GM21825 (cell line): ENCODE measurements around the gene SMG6.

Experiments used
- ATAC-seq: cut with Tn5 transposase; IDR thresholded peaks from one replicate; pipeline ENCODE4 v1.9.1; 2021; ENCODE audit warnings: mild to moderate bottlenecking, moderate library complexity; ENCODE audit not compliant: unreplicated experiment

The SMG6 gene

DNA sequence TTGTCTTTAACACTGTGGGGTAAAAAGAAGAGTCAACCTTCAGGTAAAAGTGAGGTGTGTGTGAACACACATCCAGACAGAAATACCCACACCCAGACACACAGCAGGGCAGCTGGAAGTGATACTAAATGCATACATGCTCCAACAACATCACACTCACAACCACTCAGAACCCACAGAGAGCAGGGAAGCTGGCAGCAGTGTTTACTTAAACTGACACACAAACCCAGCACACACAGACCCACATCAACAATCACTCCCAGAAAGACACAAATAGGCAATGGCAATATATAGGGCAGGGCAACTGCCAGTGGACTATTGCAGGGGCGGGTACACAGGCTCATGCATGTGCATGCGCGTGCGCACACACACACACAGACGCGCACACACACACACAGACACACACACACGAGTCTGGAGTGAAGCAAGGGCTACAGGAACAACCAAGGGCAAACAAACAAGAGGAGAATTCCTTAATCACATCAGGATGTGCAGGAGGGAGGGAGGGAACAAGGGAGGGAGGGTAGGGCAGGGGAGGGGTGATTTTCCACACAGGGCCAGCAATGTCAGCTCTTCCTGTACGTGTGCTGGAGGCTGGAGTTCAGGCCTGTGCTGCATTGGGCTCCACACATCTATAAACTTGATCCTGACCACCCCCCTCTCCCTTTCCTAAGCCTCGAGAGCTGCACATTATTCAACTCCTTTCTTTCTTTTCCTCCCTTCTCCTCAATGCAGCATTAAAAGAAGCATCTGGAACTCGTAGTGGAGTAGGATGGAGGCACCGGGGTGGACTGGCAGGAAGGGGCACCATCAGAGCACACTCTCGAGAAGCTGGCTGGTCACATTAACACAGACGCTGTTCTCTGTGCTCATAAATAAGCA, 218.6 kb downstream of the SMG6 start:
- no peak for ATAC-seq

DNA sequence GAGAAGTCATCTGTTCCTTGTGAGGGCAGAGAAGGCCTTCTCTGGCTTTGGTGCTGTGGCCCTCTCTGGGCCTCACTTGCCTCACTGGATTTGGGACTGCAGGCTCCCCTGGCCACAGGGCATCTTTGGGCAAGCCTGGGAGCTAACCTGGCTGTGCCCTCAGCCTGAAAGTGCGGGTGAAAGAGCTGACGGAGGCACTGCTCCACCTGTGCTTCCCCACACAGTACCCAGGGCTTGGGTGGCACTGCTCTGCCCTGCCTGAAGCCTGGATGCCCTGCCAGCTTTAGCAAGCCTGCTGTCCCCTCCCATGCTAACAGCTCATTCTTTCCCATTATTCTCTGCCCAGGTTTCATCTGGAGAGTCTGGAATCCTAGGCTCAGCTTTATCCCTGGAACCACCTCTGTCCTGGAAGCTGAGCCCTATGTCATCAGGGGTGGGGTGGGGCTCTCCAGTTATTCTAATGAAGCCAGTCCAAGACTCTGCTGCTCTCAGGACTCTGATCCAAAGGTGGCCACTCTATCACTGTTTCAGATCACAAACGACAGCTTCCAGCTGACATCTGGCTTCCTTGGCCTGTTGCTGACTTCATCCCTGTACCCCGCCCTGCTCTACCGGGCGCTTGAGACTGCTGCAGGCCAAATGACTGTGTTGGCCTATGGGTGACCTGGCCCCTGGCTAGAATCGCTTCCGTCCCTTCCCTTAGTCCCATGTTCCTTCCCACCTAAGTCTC, 219.4 kb downstream of the SMG6 start:
- no peak for ATAC-seq

DNA sequence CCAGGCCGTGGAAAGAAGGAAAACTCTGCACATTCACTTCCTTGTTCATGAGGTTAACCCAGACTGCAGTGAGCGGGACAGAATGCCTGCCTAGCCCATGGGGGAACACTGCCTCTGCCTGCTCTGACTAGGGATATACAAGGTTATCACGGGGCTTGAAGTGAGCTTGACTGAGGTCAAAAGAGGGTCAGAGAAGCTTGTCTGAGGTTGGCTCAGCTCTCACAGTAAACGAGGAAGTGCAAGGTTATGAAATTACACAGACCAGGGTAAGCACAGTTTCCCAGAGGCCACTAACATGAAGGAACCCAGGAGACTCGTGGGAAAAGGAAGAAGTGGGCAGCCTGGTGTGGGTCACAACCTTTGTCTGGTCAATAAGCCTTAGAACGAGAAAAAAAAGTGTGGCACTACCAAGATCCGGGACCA, 220.0 kb downstream of the SMG6 start:
- no peak for ATAC-seq

- no peak for ATAC-seq
Measured at GRCh38 chr17:2082003-2082781, 221.4 kb downstream of the SMG6 start.

- ATAC-seq = no peak
Measured at GRCh38 chr17:2081564-2081963, 222.0 kb downstream of the SMG6 start.

DNA sequence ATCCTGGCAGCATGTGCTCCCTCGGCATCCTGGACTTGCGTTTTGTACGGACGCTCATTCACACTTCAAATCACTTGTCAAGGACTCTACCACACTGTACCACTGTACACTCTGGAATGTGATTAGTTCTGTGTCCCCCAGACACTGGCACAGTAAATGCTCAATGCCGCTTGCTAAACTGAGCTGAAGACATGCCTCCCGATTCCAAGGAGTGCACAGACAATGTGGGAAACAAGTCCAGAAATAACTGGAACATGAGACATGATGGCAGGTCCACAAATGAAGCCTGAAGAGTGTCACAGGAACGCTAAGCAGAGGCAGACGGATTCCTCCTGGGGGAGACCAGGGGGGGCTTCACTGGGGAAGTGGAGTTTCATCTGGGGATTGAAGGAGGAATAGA, 226.5 kb downstream of the SMG6 start:
- ATAC-seq = no peak

DNA sequence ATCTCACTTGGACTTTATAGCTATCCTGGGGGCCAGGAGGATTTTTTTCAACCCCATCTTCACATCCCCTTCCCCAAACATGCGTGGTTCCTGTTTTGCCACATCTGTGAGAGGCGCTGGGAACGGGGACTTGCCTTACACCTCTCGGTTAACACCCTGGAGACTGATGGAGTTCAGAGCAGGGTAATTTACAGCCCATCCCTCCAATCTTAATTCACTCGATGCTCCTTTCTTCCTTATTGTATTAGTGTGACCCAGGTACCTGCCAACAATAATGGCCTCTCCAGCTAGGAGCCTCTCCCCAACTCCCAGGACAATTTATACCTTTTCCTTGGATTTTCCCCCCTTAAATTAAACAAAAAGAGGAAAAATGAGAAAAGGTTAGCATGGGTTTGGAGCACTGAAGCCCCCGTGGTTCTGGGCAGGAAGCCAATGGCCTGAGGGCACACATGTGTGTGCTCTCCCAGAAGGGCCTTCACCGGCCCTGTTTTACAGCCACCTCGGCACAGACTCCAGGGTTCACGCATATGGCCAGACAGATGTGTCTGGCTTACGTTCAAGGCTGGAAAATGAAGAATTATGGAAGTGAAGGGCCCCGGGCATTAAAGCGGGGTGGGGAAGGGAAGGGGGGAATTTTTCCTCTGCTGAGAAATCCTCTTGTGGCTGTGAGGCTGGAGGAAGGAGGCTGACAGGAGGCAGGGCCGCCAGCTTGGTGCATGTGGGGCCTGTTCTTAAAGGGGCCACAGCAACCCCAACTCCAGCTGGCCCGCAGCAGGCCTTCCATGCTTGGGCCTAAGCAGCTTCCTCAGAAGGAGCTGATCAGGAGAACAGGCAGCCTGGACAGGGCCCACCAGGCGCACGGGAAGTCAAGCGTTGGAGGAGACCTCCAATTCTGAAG, 227.2 kb downstream of the SMG6 start:
- ATAC-seq = no peak

- ATAC-seq = no peak
Measured at GRCh38 chr17:2075336-2076086, 228.1 kb downstream of the SMG6 start.

DNA sequence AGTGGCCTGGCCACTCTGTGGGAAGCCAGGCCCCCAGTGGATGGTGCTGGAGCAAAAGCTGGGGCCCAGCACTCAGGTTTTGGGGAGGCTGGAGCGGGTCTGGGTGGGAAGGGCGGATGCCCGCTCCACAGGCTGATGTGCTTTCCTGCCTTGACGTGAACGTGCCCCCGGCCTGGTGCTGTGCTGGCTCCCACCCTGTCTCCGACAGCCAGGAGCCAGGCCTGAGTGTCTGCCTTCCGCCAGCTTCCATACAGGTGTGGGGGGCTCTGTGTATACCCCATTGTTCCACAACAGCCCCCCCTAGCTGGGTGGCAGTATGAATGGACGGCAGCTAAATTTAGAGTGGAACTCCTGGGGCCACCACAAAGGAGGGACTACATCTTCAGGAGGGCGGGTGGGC, 228.7 kb downstream of the SMG6 start:
- ATAC-seq = no peak

DNA sequence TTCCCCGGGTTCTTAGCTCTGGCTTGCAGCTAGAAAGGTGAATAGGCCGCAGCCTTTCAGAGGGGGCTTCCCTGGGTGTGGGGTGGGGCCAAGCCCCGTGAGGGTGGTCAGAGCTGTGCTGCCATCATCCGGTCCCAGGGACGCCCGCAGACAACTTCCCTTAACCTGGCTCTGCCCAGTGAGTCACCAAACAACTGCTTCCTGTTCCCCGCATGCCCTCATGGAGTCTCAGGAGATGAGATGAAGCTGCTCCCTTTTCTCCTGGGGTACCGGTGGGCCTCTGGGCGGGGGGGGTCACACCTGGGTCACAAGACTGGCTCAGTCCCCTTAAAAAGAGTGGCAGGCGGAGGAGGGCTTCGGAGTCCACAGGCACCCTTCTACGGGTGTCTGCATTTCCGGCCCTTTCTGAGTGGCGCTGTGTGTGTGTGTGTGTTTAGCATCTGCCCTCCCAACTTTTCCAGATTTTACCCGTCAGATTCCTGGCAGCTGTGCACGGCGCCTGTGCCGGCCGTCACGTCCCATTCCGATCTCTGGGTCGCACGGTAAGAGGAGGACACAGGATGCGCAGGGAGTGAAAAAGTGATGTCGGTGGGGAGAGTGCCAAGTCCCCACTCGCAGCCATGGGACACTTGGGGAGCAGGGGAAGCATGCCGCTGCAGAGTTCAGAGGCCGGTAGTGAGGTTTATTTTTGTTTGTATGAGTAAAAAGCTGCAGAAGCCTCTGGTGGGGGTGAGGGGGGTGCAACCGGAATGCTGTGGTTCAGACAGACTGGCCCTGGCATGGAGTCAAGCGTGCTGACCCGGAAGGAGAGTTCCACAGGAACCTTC, 231.9 kb downstream of the SMG6 start:
- ATAC-seq = no peak

- no peak for ATAC-seq
Measured at GRCh38 chr17:2071024-2071385, 232.6 kb downstream of the SMG6 start.

DNA sequence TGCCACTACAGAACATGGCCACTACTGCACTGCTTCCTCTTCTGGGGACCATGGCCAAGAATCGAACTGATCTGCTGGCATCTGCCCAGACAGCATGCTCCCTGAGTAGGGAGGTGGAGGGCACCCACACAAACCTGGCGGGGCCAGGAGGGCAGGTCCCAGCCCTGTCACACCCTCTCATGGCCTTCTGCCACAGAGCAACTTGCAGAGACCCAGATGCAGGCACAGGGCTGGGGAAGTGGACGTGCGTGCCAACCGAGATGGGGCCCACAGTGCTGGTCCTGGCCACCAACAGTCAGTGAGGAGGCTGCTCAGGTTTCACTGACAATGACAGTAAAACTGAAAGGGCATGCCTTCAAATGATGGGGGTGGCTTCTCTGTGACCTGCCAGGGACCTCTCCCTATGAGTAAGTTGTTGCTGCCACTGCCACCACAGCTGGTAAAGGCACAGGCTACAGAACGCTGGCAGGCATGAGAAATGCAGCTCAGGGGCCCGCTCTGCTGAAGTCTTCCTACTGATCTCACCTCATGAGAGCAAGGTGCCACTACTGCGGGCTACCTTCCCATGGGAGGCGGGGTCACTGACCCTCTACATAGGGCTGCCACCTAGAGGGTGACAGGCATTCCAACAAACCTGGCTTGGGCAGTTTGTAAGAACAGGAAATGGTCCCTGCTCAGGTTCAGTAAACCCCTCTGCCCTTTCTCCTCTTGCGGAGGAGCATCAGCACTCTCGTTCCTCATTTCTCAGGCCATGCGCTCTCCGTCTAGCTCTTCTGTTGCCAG, 233.2 kb downstream of the SMG6 start:
- peak; percentile 73 for ATAC-seq

DNA sequence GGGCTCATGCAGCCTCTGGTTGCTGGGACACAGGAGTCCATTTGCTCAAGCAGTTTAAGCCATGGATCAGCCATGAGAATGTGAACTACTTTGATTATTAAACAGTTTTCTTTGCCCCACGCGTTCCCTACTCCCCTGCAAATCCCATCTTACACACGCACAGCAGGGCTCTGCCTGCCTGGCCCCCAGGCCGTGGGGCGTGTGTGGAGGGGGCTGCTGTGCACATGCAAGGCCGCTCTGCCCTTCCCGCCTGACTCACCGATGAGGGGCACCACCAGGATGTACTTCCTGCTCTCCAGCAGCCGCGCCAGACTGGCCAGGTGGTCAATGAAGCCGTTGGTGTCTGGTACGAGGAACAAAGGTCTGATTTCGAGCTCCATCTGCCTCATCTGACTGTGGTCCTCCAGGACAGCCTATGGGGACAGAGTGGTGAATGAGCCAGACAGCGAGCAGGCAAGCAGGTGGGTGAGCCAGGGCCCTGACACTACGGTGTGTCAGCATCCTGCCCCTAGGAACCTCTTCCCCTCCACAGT, 235.0 kb downstream of the SMG6 start:
- no peak for ATAC-seq

DNA sequence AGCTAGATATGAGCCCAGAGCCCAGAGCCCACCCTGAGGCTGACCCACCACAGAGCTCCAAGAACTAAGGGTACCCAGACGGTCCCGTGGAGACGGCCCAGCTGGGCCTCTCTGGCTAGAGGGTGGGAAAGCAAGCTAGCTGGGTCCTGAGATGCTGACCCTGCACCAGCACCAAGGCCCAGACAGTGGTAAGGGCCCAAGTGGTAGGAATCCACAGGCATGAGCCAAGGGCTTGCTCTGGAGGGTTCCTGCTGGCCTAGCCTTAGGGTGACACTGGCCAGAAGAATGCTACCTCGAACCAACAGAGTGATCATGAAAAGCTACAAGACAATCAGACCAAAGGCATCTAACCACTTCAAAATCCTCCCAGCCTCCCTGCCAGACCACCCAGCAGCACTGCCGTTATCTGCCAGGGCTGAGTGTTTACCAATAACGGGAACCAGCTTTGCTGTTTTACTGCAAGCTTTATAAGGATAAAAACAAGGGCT, 235.5 kb downstream of the SMG6 start:
- no peak for ATAC-seq

DNA sequence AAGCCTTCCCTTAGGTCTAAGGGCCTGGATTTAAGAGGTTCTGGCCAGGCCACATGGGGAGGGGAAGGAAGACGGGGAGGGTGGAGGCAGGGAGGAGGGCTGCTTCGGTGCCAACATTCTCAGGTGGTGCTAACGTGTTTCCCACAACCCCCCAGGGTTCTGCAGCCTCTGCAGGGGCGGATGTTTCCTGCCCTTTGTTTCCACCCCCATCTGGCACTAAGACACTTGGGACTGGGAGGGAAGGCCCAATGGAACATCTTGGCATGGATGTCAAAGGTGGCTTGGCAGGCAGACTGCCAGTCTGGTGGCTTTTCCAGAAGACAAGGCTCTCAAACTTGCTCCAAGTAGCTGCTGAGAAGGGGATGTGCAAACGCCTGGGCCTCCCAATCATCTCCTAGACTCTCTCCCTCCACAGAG, 236.0 kb downstream of the SMG6 start:
- no peak for ATAC-seq

DNA sequence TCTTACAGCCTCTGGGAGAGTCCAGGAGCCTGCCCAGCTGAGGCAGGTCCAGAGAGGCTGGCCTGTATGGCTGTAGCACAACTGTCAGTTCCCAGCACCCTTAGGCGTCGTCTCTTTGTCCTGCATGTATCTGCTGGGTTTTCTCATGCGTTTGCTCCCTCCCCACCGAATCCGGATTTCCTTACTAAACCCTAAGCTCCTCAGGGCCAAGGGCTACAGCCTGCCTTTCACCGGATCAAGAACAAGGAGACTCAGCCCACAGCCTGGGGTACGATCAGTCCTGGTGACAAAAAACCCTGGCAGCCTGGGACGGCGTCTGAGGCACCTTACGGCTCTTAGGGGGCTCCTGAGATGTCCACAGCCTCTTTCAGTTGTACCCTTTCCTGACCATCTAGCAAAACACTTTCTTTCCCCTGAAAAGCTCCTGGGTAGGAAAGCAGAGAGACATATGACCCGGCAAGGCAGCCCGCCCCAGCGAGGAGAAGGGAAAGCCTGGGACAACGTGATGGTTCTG, 236.5 kb downstream of the SMG6 start:
- ATAC-seq = no peak

DNA sequence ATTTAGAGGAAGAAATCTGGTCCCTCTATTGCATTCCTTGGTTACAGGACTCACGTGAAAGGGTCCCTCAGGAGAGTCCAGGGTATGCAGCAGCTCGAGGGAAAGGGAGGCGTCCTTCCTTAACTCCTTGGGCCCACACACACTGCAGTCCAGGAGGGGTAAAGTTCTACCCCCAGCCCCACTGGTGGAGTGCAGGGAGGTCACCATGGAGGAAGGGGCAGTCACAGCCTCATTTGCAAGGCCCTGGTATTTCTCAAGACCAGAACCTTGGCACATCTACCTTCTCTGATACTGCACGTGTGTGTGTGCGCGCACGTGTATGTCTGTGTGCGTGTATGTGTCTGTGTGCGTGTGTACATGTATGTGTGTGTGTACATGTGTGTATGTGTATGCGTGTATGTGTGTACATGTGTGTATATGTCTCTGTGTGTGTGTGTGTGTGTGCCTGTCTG, 237.6 kb downstream of the SMG6 start:
- no peak for ATAC-seq
